Lower lobe of right lung (tissue), 2 donors: Measurements from ENCODE around the gene RASSF7. TPM values are rescaled to one million over a fixed set of nuclear protein-coding genes. Genes with fewer than 3 reads are reported as not detected.
"Not testable (repeated sequence)": the region's sequence is repeated elsewhere in the genome, so short reads cannot be mapped to it uniquely, and the experiment has no call there.

Experiments
- ATAC-seq, 2 donors: fragments of 200-7000 bp; cut with Tn5 transposase; one replicate each; pipeline ENCODE4 v1.9.1; 2020 to 2022; ENCODE audit warnings: mild to moderate bottlenecking in 2 of 2, moderate library complexity in 2 of 2
- DNase-seq: peaks from one replicate; pipeline ENCODE4 v3.0.0-alpha.2; 2020
- H3K27ac ChIP-seq: fragments of 200-600 bp; one replicate; pipeline ENCODE4 v1.8.0; 2022
- H3K27me3 ChIP-seq: fragments of 200-600 bp; one replicate; pipeline ENCODE4 v1.8.0; 2022; ENCODE audit warnings: low read depth
- H3K36me3 ChIP-seq: fragments of 200-600 bp; one replicate; pipeline ENCODE4 v1.8.0; 2022; ENCODE audit warnings: mild to moderate bottlenecking
- H3K4me1 ChIP-seq: fragments of 200-600 bp; one replicate; pipeline ENCODE4 v1.8.0; 2022
- H3K4me3 ChIP-seq: fragments of 200-600 bp; one replicate; pipeline ENCODE4 v1.8.0; 2022; ENCODE audit warnings: mild to moderate bottlenecking
- H3K9me3 ChIP-seq: fragments of 200-600 bp; one replicate; pipeline ENCODE4 v1.8.0; 2022
- CTCF ChIP-seq: fragments of 200-600 bp; IDR thresholded peaks from one replicate; pipeline ENCODE4 v1.8.0; 2022; ENCODE audit warnings: antibody characterized with exemption, mild to moderate bottlenecking
- intact Hi-C: fragments of 100-400 bp; cut with DNase I; formaldehyde crosslinking; loops from one replicate; pipeline ENCODE4 v1.11.0; 2022
- total RNA-seq: library from RNA; stranded (reverse); fragmentation: NEBNext Ultra II Directional; extraction: Animal tissue kit (Norgen Biotek cat#: 25700); gene quantifications from one replicate; pipeline ENCODE4 v1.2.1, GENCODE V29; 2021
- donor health status: DM: no; HTN: yes; CAD: no; lungs with severe emphysema.

Gene RASSF7
- total RNA-seq, 1 donor from 2014 or later, result 71.5 TPM

DNA sequence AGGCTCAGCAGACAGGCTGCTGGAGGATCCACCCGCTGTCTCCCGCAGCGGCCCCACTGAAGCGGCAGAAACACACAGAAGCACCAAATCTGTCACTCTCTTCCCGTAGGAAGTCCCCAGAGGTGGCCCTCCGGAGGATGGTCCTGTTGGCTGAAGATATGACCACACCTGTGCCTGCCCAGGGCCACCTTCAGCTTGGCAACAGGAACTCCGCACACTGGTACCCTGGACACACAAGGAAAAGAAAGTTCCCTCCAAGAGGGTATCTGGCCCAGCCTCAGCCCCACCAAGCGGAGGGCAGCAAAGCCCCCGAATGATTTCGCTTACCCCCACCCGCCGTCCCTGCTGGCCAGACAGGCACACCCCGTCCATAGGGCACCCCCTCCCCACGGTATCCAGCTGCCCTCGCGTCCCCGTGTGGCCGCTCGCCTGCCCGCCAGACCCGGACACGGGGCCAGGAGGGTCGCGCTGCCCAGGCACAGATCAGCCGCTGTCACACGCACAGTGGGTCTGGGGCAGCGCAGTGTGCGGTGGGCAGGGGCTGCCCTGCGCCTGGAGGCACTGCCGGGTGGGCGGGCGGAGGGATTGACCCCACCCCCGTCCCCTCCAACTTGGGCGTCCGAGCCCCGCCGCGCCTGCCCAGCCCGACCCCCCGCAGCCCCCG, 7.0 kb downstream of the RASSF7 start:
- no peaks in the 10 kb centered on the region for H3K27me3 ChIP-seq
- DNase-seq, result no peak
- peak; percentile 2 to 4 for ATAC-seq
- intact Hi-C loops, result no loop called here
- H3K4me1 ChIP-seq, result peaks cover 36% of the 10 kb centered on the region
- H3K36me3 ChIP-seq, result peaks cover 7% of the 10 kb centered on the region
- peak overlapping the region; percentile 68 for H3K4me3 ChIP-seq
- no peak for TF ChIP-seq CTCF
- no peaks in the 10 kb centered on the region for H3K9me3 ChIP-seq
- peak overlapping the region; percentile 88 for H3K27ac ChIP-seq

- DNase-seq (peak; percentile 95), ATAC-seq (peak; percentile 93 to 94)
- Histone ChIP-seq H3K4me1 (peaks cover 36% of the 10 kb centered on the region), H3K36me3 (no peaks in the 10 kb centered on the region), H3K27me3 (no peaks in the 10 kb centered on the region), H3K4me3 (peak overlapping the region; percentile 68), H3K27ac (peak overlapping the region; percentile 88), H3K9me3 (no peaks in the 10 kb centered on the region)
- intact Hi-C loops, result no loop called here
- no peak for TF ChIP-seq CTCF
Observed at GRCh38 chr11:568306-569157, 7.8 kb downstream of the RASSF7 start.

DNA sequence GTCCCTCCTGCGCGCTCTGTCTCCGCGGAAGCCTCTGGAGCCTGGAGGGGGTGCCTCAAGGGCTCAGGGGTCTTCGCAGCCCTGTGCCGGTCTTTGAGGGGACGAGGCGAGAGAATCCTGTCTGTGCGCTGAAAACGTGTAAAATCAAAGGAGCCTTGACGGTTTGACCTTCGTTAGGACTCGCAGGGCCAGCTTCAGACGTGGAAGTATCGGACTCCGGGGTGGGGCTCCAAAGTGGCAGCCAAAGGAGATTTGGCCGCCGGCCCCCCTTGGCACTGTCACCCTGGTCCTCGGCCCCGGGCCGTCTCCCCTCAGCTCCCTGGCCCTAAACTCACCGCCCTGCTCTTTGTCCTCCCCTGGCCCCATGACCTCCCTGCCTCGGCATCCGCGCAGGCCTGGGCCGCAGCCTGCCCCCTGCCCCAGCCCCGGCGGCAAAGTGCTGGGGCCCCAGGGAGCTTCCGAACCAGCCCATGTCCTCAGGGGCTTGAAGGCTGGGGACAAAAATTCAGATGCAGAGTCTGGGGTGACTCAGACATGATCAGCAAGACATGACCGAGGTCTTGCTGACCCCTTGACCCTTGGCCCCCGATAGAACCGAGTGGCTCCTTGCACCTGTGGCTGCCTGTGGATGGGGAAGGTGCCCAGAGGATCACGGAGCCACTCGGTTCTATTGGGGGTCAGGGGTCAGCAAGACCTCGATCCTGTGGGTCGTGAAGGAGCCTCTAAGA, 8.6 kb downstream of the RASSF7 start:
- Histone ChIP-seq H3K27me3 (no peaks in the 10 kb centered on the region), H3K4me1 (peaks cover 34% of the 10 kb centered on the region), H3K36me3 (no peaks in the 10 kb centered on the region), H3K4me3 (peak overlapping the region; percentile 68), H3K27ac (peak overlapping the region; percentile 88), H3K9me3 (no peaks in the 10 kb centered on the region)
- ATAC-seq, result no peak
- TF ChIP-seq CTCF, result no peak
- no peak for DNase-seq
- intact Hi-C loops, result no loop called here

DNA sequence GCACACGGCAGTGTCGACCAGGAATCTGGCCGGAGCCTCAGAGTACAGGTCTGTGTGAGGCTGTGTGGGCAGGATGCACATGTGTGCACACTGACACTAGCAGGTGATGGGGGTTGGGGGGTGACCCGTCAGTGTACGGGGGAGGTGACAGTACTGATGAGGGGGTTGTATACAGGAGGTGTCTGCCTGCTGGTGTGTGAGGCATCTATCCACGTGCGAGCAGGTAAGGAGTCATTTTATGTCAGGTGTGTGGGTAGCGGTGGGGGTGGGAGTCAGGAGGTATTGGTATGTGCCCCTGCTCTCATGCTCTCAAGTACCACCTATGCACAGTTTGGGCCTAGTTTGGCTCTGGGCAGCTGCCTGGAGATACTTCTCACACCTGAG, 11.0 kb downstream of the RASSF7 start:
- TF ChIP-seq CTCF, result no peak

DNA sequence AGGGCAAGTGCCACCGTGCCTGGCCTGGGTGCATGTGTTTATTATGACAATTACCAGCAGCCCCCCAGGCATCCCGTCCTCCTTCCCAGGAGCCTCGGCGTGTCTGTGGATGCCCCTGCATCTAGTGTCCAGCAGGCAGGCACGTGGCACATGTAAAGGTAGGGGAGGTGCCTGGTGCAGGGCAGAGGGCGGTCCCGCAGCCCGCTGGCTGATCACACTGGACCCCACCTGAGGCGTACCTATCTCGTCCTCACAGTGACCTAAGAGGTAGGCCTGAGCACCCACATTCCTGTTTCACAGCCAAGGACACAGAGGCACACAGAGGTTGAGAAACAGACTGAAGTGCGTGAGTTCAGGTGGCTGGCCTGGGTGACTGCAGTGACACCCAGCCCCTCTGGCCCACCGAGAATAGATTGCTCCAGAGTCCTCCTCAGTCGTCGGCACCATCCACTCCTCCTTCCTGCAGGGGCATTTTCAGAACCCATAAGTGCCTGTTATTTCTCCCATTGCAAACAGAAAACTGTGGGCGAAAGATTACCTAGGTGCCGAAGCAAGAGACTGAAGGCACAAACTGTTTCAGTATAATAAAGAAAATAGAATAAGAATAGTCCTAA, 12.5 kb downstream of the RASSF7 start:
- Histone ChIP-seq H3K27ac (no peak overlapping the region), H3K27me3 (no peaks in the 10 kb centered on the region), H3K9me3 (no peaks in the 10 kb centered on the region), H3K4me1 (peaks cover 47% of the 10 kb centered on the region), H3K36me3 (no peaks in the 10 kb centered on the region), H3K4me3 (no peak overlapping the region)
- no peak for TF ChIP-seq CTCF
- intact Hi-C loops, result no loop called here
- DNase-seq (no peak), ATAC-seq (no peak)

More for the DNA sequence above, 11.0 kb downstream of the RASSF7 start:
- DNase-seq, result no peak
- no peaks in the 10 kb centered on the region for H3K27me3 ChIP-seq
- no peak overlapping the region for H3K27ac ChIP-seq
- H3K9me3 ChIP-seq, result no peaks in the 10 kb centered on the region
- intact Hi-C loops, result no loop called here
- no peak overlapping the region for H3K4me3 ChIP-seq
- peaks cover 45% of the 10 kb centered on the region for H3K4me1 ChIP-seq
- H3K36me3 ChIP-seq, result no peaks in the 10 kb centered on the region
- no peak for ATAC-seq

DNA sequence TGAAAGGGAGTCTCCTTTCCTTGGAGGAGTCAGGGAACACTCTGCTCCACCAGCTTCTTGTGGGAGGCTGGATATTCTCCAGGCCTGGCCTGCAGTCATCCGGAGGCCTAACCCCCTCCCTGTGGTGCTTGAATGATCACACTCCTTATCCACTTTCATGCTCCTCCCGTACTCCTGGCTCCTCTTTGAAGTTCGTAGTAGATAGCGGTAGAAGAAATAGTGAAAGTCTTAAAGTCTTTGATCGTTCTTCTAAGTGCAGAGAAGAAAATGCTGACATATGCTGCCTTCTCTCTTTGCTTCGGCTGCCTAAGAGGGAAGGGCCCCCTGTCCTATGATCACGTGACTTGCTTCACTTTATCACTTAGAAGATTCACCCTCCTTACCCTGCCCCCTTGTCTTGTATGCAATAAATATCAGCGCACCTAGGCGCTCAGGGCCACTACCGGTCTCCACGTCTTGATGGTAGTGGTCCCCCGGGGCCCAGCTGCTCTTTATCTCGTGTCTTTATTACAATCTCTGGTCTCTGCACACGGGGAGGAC, 13.3 kb downstream of the RASSF7 start:
- H3K27ac ChIP-seq, H3K36me3 ChIP-seq, H3K9me3 ChIP-seq, H3K27me3 ChIP-seq, DNase-seq, ATAC-seq, intact Hi-C loops: not testable (repeated sequence)
- Histone ChIP-seq H3K4me3 (peak overlapping the region; percentile 78), H3K4me1 (peaks cover 53% of the 10 kb centered on the region)
